SK-N-SH (cell line): Measurements from ENCODE around the gene CADPS2. TPM values are rescaled to one million over a fixed set of nuclear protein-coding genes. Genes with fewer than 3 reads are reported as not detected.

Experiments
- CTCF ChIA-PET: fragments of 300-600, 350-600 bp; formaldehyde crosslinking; extraction: SDS; loops from one replicate; lab custom pipeline; 2021; lab: Yijun Ruan, JAX
- POLR2A ChIA-PET: fragments of 350-600 bp; sonication (Branson Sonifier 250); formaldehyde crosslinking; extraction: SDS; loops from one replicate; lab custom pipeline; 2020; ENCODE audit warnings: antibody characterized with exemption, inconsistent platforms; lab: Yijun Ruan, JAX
- DNase-seq: peaks from one replicate; pipeline ENCODE4 v3.0.0; 2012
- H2AFZ ChIP-seq: fragments of 200-600 bp; sonication (generic); 2 replicates; pipeline ENCODE4 v1.8.1; 2016; ENCODE audit warnings: antibody characterized with exemption, mild to moderate bottlenecking, low read depth
- H3F3A ChIP-seq: fragments of 200-600 bp; sonication (generic); replicated peaks from 2 replicates; pipeline ENCODE3; 2016; ENCODE audit warnings: antibody characterized with exemption, mild to moderate bottlenecking; ENCODE audit not compliant: insufficient read depth
- H3K27ac ChIP-seq, 2 experiments: fragments of 200-500 bp in 1 of 2; fragments of 200-600 bp in 1 of 2; sonication (Bioruptor generic) in 1 of 2; sonication (generic), shearing (Covaris generic) in 1 of 2; 2 replicates each; pipeline versions ENCODE4 v1.5.1 to v1.6.1; 2014 to 2016; ENCODE audit warnings: low read depth in 2 of 2, inconsistent platforms in 1 of 2, low read length in 1 of 2, mild to moderate bottlenecking in 1 of 2, mixed read lengths in 1 of 2
- H3K27me3 ChIP-seq: fragments of 200-600 bp; sonication (generic), shearing (Covaris generic); 2 replicates; pipeline ENCODE4 v1.6.1; 2016; ENCODE audit warnings: mixed run types; ENCODE audit not compliant: insufficient read depth
- H3K36me3 ChIP-seq, 2 experiments: fragments of 200-500 bp in 1 of 2; fragments of 200-600 bp in 1 of 2; sonication (Bioruptor generic) in 1 of 2; sonication (generic) in 1 of 2; replicated peaks in 1 of 2; 2 replicates each; pipeline versions ENCODE3 to v1.5.1; 2014 to 2016; ENCODE audit warnings: low read length in 1 of 2, mild to moderate bottlenecking in 1 of 2; ENCODE audit not compliant: insufficient read depth in 2 of 2, control insufficient read depth in 1 of 2
- H3K4me1 ChIP-seq, 2 experiments: fragments of 200-500 bp in 1 of 2; fragments of 200-600 bp in 1 of 2; sonication (Bioruptor generic) in 1 of 2; sonication (generic), shearing (Covaris generic) in 1 of 2; 2 replicates each; pipeline versions ENCODE4 v1.5.1 to v1.6.1; 2014 to 2016; ENCODE audit warnings: low read depth in 1 of 2, low read length in 1 of 2, mixed run types in 1 of 2; ENCODE audit not compliant: insufficient read depth in 2 of 2, control insufficient read depth in 1 of 2
- H3K4me2 ChIP-seq: fragments of 200-600 bp; sonication (generic), shearing (Covaris generic); 2 replicates; pipeline ENCODE4 v1.6.1; 2017; ENCODE audit warnings: mixed run types
- H3K4me3 ChIP-seq, 2 experiments: fragments of 200-500 bp in 1 of 2; fragments of 200-600 bp in 1 of 2; sonication (Bioruptor generic) in 1 of 2; sonication (generic), shearing (Covaris generic) in 1 of 2; 2 replicates each; pipeline versions ENCODE4 v1.5.1 to v1.8.1; 2014 to 2016; ENCODE audit warnings: low read depth in 2 of 2, inconsistent platforms in 1 of 2, low read length in 1 of 2, mild to moderate bottlenecking in 1 of 2, mixed read lengths in 1 of 2, moderate library complexity in 1 of 2
- H3K79me2 ChIP-seq: fragments of 200-600 bp; sonication (generic); 2 replicates; pipeline ENCODE4 v1.8.1; 2017; ENCODE audit warnings: mild to moderate bottlenecking; ENCODE audit not compliant: insufficient read depth
- H3K9ac ChIP-seq: fragments of 200-600 bp; sonication (generic); 2 replicates; pipeline ENCODE4 v1.6.1; 2017; ENCODE audit warnings: mixed run types
- H3K9me2 ChIP-seq: fragments of 200-600 bp; sonication (generic); 2 replicates; pipeline ENCODE4 v1.6.1; 2017; ENCODE audit warnings: mixed run types
- H3K9me3 ChIP-seq: fragments of 200-600 bp; sonication (generic); 2 replicates; pipeline ENCODE4 v1.6.1; 2017; ENCODE audit warnings: mixed run types, mild to moderate bottlenecking, moderate library complexity
- H4K20me1 ChIP-seq: fragments of 200-600 bp; sonication (generic); 2 replicates; pipeline ENCODE4 v1.6.1; 2017; ENCODE audit warnings: mild to moderate bottlenecking, mixed run types; ENCODE audit not compliant: insufficient read depth
- EZH2phosphoT487 ChIP-seq: fragments of 200-600 bp; sonication (generic); IDR thresholded peaks from 2 replicates; pipeline ENCODE4 v1.6.1; 2017; ENCODE audit warnings: low read depth, mixed run types, mild to moderate bottlenecking, antibody characterized with exemption, moderate library complexity, borderline replicate concordance
- FOSL2 ChIP-seq: IDR thresholded peaks from 2 replicates; pipeline ENCODE4 v1.4.0; 2012; ENCODE audit warnings: low read depth, mild to moderate bottlenecking, moderate library complexity, borderline replicate concordance
- GABPA ChIP-seq: IDR thresholded peaks from 2 replicates; pipeline ENCODE4 v1.4.0; 2012; ENCODE audit warnings: low read depth, mild to moderate bottlenecking
- MXI1 ChIP-seq: IDR thresholded peaks from 2 replicates; pipeline ENCODE4 v1.6.1; 2012; ENCODE audit warnings: mild to moderate bottlenecking, low read depth, low read length, improper control_type of control experiment
- RFX5 ChIP-seq: IDR thresholded peaks from 2 replicates; pipeline ENCODE4 v1.6.1; 2012; ENCODE audit warnings: mild to moderate bottlenecking, improper control_type of control experiment, low read length
- SMC3 ChIP-seq: IDR thresholded peaks from 2 replicates; pipeline ENCODE4 v1.6.1; 2012; ENCODE audit warnings: low read depth, low read length, improper control_type of control experiment
- TCF12 ChIP-seq: IDR thresholded peaks from 2 replicates; pipeline ENCODE4 v1.4.0; 2012
- TEAD4 ChIP-seq: IDR thresholded peaks from 2 replicates; pipeline ENCODE4 v1.4.0; 2012; ENCODE audit warnings: mild to moderate bottlenecking, borderline replicate concordance; ENCODE audit not compliant: insufficient read depth
- YY1 ChIP-seq: IDR thresholded peaks from 2 replicates; pipeline ENCODE4 v1.4.0; 2012; ENCODE audit warnings: low read depth, mild to moderate bottlenecking
- WGBS: methylation state at CpG from one replicate; pipeline ENCODE4 v1.1.6; 2017; ENCODE audit warnings: low lambda C conversion rate; 5-methylcytosine and 5-hydroxymethylcytosine counted together
- polyA plus RNA-seq, 3 experiments: library from polyadenylated mRNA; depleted of rRNA; stranded (reverse); fragments of >200 nt; gene quantifications; 2 replicates each; pipeline ENCODE4 v1.2.3, GENCODE V29; 2012
- TF ChIP-seq, protein P1 (sequence below): fragments of 150-350 bp; IDR thresholded peaks from 2 replicates; pipeline ENCODE4 v1.6.1; 2017; ENCODE audit warnings: antibody characterized with exemption, low read length, low read depth, borderline replicate concordance
- TF ChIP-seq, protein P2 (sequence below): fragments of 200-600 bp; sonication (generic); IDR thresholded peaks from 2 replicates; pipeline ENCODE4 v1.6.1; 2017; ENCODE audit warnings: antibody characterized with exemption, mild to moderate bottlenecking, moderate library complexity
- TF ChIP-seq, protein P3 (sequence below): fragments of 150-350 bp; IDR thresholded peaks from 2 replicates; pipeline ENCODE4 v1.6.1; 2016; ENCODE audit warnings: mild to moderate bottlenecking, low read depth, low read length
- TF ChIP-seq, protein P4 (sequence below): IDR thresholded peaks from 2 replicates; pipeline ENCODE4 v1.4.0; 2012; ENCODE audit warnings: low read depth, borderline replicate concordance
- TF ChIP-seq, protein P5 (sequence below): IDR thresholded peaks from 2 replicates; pipeline ENCODE4 v1.6.1; 2012; ENCODE audit warnings: mild to moderate bottlenecking, low read depth, low read length, moderate library complexity
- TF ChIP-seq, protein P6 (sequence below): IDR thresholded peaks from 2 replicates; pipeline ENCODE4 v1.4.0; 2012; ENCODE audit warnings: low read depth

CADPS2 gene
- polyA plus RNA-seq, 1 of the 3 experiments (the other 2 are of a cell fraction) = 0.05 TPM

- H3K4me1 ChIP-seq = peaks cover 0 to 7% of the 10 kb centered on the region in 2 experiments; a peak in 1 of 4 replicates
- H3K9me3 ChIP-seq = no peaks in the 10 kb centered on the region
- no peaks in the 10 kb centered on the region for H3F3A ChIP-seq
- CTCF ChIA-PET = no interaction called here
- H2AFZ ChIP-seq = no peak overlapping the region
- H3K4me3 ChIP-seq = no peak overlapping the region
- H3K9ac ChIP-seq = no peak overlapping the region
- no peaks in the 10 kb centered on the region for H4K20me1 ChIP-seq
- no peaks in the 10 kb centered on the region for H3K9me2 ChIP-seq
- H3K4me2 ChIP-seq = no peak overlapping the region
- H3K27ac ChIP-seq = no peak overlapping the region
- POLR2A ChIA-PET = no interaction called here
- H3K79me2 ChIP-seq = no peaks in the 10 kb centered on the region
- DNase-seq = no peak
- WGBS = 6% methylated on average over 3 of the region's 3 CpGs
- TF ChIP-seq, protein P1, sequence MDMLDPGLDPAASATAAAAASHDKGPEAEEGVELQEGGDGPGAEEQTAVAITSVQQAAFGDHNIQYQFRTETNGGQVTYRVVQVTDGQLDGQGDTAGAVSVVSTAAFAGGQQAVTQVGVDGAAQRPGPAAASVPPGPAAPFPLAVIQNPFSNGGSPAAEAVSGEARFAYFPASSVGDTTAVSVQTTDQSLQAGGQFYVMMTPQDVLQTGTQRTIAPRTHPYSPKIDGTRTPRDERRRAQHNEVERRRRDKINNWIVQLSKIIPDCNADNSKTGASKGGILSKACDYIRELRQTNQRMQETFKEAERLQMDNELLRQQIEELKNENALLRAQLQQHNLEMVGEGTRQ = no peak
- TF ChIP-seq TEAD4 (no peak), TCF12 (no peak), SMC3 (no peak), EZH2phosphoT487 (no peak), RFX5 (no peak), GABPA (no peak), MXI1 (no peak), YY1 (no peak), FOSL2 (no peak)
- TF ChIP-seq, protein P2, sequence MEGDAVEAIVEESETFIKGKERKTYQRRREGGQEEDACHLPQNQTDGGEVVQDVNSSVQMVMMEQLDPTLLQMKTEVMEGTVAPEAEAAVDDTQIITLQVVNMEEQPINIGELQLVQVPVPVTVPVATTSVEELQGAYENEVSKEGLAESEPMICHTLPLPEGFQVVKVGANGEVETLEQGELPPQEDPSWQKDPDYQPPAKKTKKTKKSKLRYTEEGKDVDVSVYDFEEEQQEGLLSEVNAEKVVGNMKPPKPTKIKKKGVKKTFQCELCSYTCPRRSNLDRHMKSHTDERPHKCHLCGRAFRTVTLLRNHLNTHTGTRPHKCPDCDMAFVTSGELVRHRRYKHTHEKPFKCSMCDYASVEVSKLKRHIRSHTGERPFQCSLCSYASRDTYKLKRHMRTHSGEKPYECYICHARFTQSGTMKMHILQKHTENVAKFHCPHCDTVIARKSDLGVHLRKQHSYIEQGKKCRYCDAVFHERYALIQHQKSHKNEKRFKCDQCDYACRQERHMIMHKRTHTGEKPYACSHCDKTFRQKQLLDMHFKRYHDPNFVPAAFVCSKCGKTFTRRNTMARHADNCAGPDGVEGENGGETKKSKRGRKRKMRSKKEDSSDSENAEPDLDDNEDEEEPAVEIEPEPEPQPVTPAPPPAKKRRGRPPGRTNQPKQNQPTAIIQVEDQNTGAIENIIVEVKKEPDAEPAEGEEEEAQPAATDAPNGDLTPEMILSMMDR = no peak
- TF ChIP-seq, protein P3, sequence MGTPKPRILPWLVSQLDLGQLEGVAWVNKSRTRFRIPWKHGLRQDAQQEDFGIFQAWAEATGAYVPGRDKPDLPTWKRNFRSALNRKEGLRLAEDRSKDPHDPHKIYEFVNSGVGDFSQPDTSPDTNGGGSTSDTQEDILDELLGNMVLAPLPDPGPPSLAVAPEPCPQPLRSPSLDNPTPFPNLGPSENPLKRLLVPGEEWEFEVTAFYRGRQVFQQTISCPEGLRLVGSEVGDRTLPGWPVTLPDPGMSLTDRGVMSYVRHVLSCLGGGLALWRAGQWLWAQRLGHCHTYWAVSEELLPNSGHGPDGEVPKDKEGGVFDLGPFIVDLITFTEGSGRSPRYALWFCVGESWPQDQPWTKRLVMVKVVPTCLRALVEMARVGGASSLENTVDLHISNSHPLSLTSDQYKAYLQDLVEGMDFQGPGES = no peak
- TF ChIP-seq, protein P4, sequence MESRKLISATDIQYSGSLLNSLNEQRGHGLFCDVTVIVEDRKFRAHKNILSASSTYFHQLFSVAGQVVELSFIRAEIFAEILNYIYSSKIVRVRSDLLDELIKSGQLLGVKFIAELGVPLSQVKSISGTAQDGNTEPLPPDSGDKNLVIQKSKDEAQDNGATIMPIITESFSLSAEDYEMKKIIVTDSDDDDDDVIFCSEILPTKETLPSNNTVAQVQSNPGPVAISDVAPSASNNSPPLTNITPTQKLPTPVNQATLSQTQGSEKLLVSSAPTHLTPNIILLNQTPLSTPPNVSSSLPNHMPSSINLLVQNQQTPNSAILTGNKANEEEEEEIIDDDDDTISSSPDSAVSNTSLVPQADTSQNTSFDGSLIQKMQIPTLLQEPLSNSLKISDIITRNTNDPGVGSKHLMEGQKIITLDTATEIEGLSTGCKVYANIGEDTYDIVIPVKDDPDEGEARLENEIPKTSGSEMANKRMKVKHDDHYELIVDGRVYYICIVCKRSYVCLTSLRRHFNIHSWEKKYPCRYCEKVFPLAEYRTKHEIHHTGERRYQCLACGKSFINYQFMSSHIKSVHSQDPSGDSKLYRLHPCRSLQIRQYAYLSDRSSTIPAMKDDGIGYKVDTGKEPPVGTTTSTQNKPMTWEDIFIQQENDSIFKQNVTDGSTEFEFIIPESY = no peak
- TF ChIP-seq, protein P5, sequence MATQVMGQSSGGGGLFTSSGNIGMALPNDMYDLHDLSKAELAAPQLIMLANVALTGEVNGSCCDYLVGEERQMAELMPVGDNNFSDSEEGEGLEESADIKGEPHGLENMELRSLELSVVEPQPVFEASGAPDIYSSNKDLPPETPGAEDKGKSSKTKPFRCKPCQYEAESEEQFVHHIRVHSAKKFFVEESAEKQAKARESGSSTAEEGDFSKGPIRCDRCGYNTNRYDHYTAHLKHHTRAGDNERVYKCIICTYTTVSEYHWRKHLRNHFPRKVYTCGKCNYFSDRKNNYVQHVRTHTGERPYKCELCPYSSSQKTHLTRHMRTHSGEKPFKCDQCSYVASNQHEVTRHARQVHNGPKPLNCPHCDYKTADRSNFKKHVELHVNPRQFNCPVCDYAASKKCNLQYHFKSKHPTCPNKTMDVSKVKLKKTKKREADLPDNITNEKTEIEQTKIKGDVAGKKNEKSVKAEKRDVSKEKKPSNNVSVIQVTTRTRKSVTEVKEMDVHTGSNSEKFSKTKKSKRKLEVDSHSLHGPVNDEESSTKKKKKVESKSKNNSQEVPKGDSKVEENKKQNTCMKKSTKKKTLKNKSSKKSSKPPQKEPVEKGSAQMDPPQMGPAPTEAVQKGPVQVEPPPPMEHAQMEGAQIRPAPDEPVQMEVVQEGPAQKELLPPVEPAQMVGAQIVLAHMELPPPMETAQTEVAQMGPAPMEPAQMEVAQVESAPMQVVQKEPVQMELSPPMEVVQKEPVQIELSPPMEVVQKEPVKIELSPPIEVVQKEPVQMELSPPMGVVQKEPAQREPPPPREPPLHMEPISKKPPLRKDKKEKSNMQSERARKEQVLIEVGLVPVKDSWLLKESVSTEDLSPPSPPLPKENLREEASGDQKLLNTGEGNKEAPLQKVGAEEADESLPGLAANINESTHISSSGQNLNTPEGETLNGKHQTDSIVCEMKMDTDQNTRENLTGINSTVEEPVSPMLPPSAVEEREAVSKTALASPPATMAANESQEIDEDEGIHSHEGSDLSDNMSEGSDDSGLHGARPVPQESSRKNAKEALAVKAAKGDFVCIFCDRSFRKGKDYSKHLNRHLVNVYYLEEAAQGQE = no peak
- TF ChIP-seq, protein P6, sequence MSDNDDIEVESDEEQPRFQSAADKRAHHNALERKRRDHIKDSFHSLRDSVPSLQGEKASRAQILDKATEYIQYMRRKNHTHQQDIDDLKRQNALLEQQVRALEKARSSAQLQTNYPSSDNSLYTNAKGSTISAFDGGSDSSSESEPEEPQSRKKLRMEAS = no peak
- H3K27me3 ChIP-seq = peaks cover 95% of the 10 kb centered on the region
- H3K36me3 ChIP-seq = no peaks in the 10 kb centered on the region
These were observed 573.5 kb downstream of the CADPS2 start for GRCh38 chr7:122312789-122313188.
